HepG2 (cell line): ENCODE results near the gene OIT3. TPM values are rescaled to one million over a fixed set of nuclear protein-coding genes. Genes with fewer than 3 reads are reported as not detected.

Source experiments
- ATAC-seq: fragments of 200-7000 bp; cut with Tn5 transposase; 3 replicates; pipeline ENCODE4 v1.9.1; 2020; ENCODE audit warnings: mild to moderate bottlenecking, moderate library complexity
- BruUV-seq: library from RNA; stranded (reverse); fragments of 400-500 nt; replicated peaks from 2 replicates; lab custom pipeline; 2021; lab: Mats Ljungman, UMichigan
- CTCF ChIA-PET: fragments of 300-600 bp; formaldehyde crosslinking; extraction: SDS; loops from one replicate; lab custom pipeline; 2021; ENCODE audit warnings: low total read pairs, inconsistent platforms, low intra/inter-chr PET ratio; lab: Yijun Ruan, JAX
- POLR2A ChIA-PET: fragments of 350-600 bp; sonication (Branson Sonifier 250); formaldehyde crosslinking; loops from one replicate; lab custom pipeline; 2020; ENCODE audit warnings: antibody characterized with exemption, inconsistent platforms; lab: Yijun Ruan, JAX
- DNase-seq: peaks from one replicate; pipeline ENCODE4 v3.0.0-alpha.2; 2015; ENCODE audit warnings: low spot score
- FAIRE-seq: peaks from 3 replicates; lab custom pipeline; 2011; peaks lifted over from hg19 to GRCh38; lab: Jason Lieb, UNC
- H2AFZ ChIP-seq: one replicate; pipeline ENCODE4 v1.6.1; 2011; ENCODE audit warnings: low read length, inconsistent platforms
- H3K27ac ChIP-seq: fragments of 300-600 bp; 3 replicates; pipeline ENCODE4 v1.8.0; 2011; ENCODE audit warnings: mixed run types, mild to moderate bottlenecking, mixed read lengths, low read length, inconsistent platforms; ENCODE audit not compliant: insufficient read depth; ENCODE audit errors: extremely low read length
- H3K27me3 ChIP-seq, 2 experiments: fragments of 200-600 bp in 1 of 2; 2 replicates in 1 of 2; 3 replicates in 1 of 2; pipeline versions ENCODE4 v1.6.0 to v1.8.0; 2011; ENCODE audit warnings: low read length in 2 of 2, mild to moderate bottlenecking in 2 of 2, moderate library complexity in 2 of 2, inconsistent platforms in 1 of 2; ENCODE audit not compliant: insufficient read depth in 2 of 2, control insufficient read depth in 1 of 2
- H3K36me3 ChIP-seq, 2 experiments: fragments of 200-600 bp in 1 of 2; replicated peaks in 1 of 2; 2 replicates in 1 of 2; 3 replicates in 1 of 2; pipeline versions ENCODE4 v1.5.1 to v1.8.0; 2011; ENCODE audit warnings: low read length in 2 of 2, inconsistent platforms in 1 of 2; ENCODE audit not compliant: insufficient read depth in 2 of 2, control insufficient read depth in 1 of 2
- H3K4me1 ChIP-seq: 2 replicates; pipeline ENCODE4 v1.5.1; 2012; ENCODE audit warnings: low read length, inconsistent platforms; ENCODE audit not compliant: insufficient read depth
- H3K4me2 ChIP-seq: 2 replicates; pipeline ENCODE4 v1.6.0; 2011; ENCODE audit warnings: low read depth, low read length, inconsistent platforms
- H3K4me3 ChIP-seq, 3 experiments: fragments of 200-600 bp in 1 of 3; sonication (generic), shearing (Covaris generic) in 1 of 3; replicated peaks in 1 of 3; 2 replicates each; pipeline ENCODE4 v1.5.1; 2011 to 2016; ENCODE audit warnings: low read length in 3 of 3, inconsistent platforms in 2 of 3, low read depth in 2 of 3, mild to moderate bottlenecking in 2 of 3, control low read depth in 1 of 3, mixed read lengths in 1 of 3; ENCODE audit not compliant: insufficient read depth in 1 of 3
- H3K79me2 ChIP-seq: one replicate; pipeline ENCODE4 v1.6.1; 2011; ENCODE audit warnings: low read length, inconsistent platforms; ENCODE audit not compliant: insufficient read depth
- H3K9ac ChIP-seq: 2 replicates; pipeline ENCODE4 v1.6.0; 2011; ENCODE audit warnings: mild to moderate bottlenecking, low read depth, low read length, inconsistent platforms; ENCODE audit not compliant: insufficient read depth
- H3K9me3 ChIP-seq: 2 replicates; pipeline ENCODE4 v1.5.1; 2012; ENCODE audit warnings: mild to moderate bottlenecking, low read length
- H4K20me1 ChIP-seq: 2 replicates; pipeline ENCODE4 v1.6.0; 2011; ENCODE audit warnings: inconsistent platforms, mild to moderate bottlenecking, low read length, moderate library complexity; ENCODE audit not compliant: insufficient read depth
- ELF1 ChIP-seq: sonication (generic); formaldehyde crosslinking; IDR thresholded peaks from 2 replicates; pipeline ENCODE4 v1.4.0; 2020; ENCODE audit warnings: missing genetic modification reagents
- ELF4 ChIP-seq: sonication (generic); formaldehyde crosslinking; IDR thresholded peaks from 2 replicates; pipeline ENCODE4 v1.5.0; 2020; ENCODE audit warnings: missing genetic modification reagents, mild to moderate bottlenecking, moderate library complexity, borderline replicate concordance
- GATAD2A ChIP-seq: IDR thresholded peaks from 2 replicates; pipeline ENCODE4 v1.6.1; 2016
- HNRNPLL ChIP-seq: fragments of 200-400 bp; formaldehyde crosslinking; IDR thresholded peaks from 2 replicates; pipeline ENCODE4 v1.6.1; 2017; ENCODE audit warnings: mild to moderate bottlenecking, low read depth, low read length; ENCODE audit not compliant: poor library complexity, severe bottlenecking
- MAZ ChIP-seq, 2 experiments: sonication (generic) in 1 of 2; formaldehyde crosslinking in 1 of 2; IDR thresholded peaks; 2 replicates each; pipeline versions ENCODE4 v1.5.0 to v1.6.1; 2012 to 2020; ENCODE audit warnings: low read depth in 2 of 2, mild to moderate bottlenecking in 2 of 2, borderline replicate concordance in 1 of 2, improper control_type of control experiment in 1 of 2, low read length in 1 of 2, missing genetic modification reagents in 1 of 2, moderate library complexity in 1 of 2
- SOX6 ChIP-seq, 2 experiments: fragments of 450-650 bp in 1 of 2; sonication (generic) in 1 of 2; formaldehyde crosslinking in 1 of 2; IDR thresholded peaks; 2 replicates each; pipeline versions ENCODE4 v1.4.0 to v1.6.1; 2017 to 2020; ENCODE audit warnings: antibody characterized with exemption in 1 of 2, mild to moderate bottlenecking in 1 of 2, missing genetic modification reagents in 1 of 2
- WGBS: methylation state at CpG from one replicate; pipeline ENCODE4 v1.1.6; 2017; ENCODE audit warnings: low lambda C conversion rate; 5-methylcytosine and 5-hydroxymethylcytosine counted together
- in situ Hi-C: cut with HindIII; loops from 2 replicates; pipeline ENCODE4 v1.10.0; 2017; ENCODE audit warnings: low pct_unique_long_range_greater_than_20kb; ENCODE audit not compliant: extremely low pct_ligation_motif_present
- intact Hi-C: fragments of 100-400 bp; cut with micrococcal nuclease; formaldehyde crosslinking; loops from one replicate; pipeline ENCODE4 v1.10.0; 2022; ENCODE audit not compliant: unreplicated experiment
- polyA plus RNA-seq, 8 experiments: library from polyadenylated mRNA; depleted of rRNA in 3 of 8; stranded (reverse) in 7 of 8; unstranded in 1 of 8; fragments of >200 nt; fragmentation: Illumina TruSeq in 4 of 8; extraction: Trizol in 4 of 8; gene quantifications; 2 replicates each; pipeline versions ENCODE4 v1.2.1 to v1.2.3, GENCODE V29; 2011 to 2016; ENCODE audit warnings: low read depth in 4 of 8, missing spikeins in 1 of 8, mixed read lengths in 1 of 8; ENCODE audit not compliant: insufficient read depth in 1 of 8
- total RNA-seq, 5 experiments: library from RNA; depleted of rRNA; stranded (reverse); fragments of >200 nt; fragmentation: Illumina TruSeq; extraction: Trizol; gene quantifications; 2 replicates each; pipeline ENCODE4 v1.2.3, GENCODE V29; 2016; ENCODE audit warnings: low read depth in 1 of 5
- TF ChIP-seq, protein P1 (sequence below): sonication (generic); formaldehyde crosslinking; IDR thresholded peaks from 2 replicates; pipeline ENCODE4 v1.5.0; 2020; ENCODE audit warnings: missing genetic modification reagents
- TF ChIP-seq, protein P2 (sequence below): sonication (generic); formaldehyde crosslinking; IDR thresholded peaks from 2 replicates; pipeline ENCODE4 v1.4.0; 2020; ENCODE audit warnings: mild to moderate bottlenecking, missing genetic modification reagents
- TF ChIP-seq, protein P3 (sequence below): sonication (generic); formaldehyde crosslinking; IDR thresholded peaks from 2 replicates; pipeline ENCODE4 v1.8.0; 2022; ENCODE audit warnings: mild to moderate bottlenecking, missing genetic modification reagents; ENCODE audit not compliant: insufficient replicate concordance
- TF ChIP-seq, protein P4 (sequence below): IDR thresholded peaks from 2 replicates; pipeline ENCODE4 v1.6.1; 2012; ENCODE audit warnings: inconsistent platforms

Gene OIT3
- total and polyA plus RNA-seq, 2 of the 13 experiments (the other 11 are each of a cell fraction or from before 2014, with no cell fraction given): not detected

DNA sequence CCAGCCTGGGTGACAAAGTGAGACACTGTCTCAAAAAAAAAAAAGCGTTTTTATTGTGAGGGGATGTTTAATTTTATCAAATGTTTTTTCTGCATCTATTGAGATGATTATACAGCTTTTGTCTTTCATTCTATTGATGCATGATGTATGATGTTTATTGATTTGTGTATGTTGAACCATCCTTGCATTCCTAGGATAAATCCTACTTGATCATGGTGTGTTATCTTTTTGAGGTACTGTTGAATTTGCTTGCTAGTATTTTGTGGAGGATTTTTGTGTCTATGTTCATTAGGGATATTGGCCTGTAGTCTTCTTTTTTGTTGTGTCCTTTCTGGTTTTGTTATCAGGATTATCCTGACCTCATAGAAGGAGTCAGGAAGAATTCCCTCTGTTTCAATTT is 83.3 kb downstream of the OIT3 start:
- DNase-seq: no peak
- Histone ChIP-seq H2AFZ (no peak overlapping the region), H3K4me2 (no peak overlapping the region), H3K27me3 (no peaks in the 10 kb centered on the region; a peak in 1 of 5 replicates), H3K79me2 (no peaks in the 10 kb centered on the region), H3K36me3 (no peaks in the 10 kb centered on the region), H3K9me3 (peaks cover 49% of the 10 kb centered on the region), H3K9ac (no peak overlapping the region), H3K4me3 (no peak overlapping the region), H3K4me1 (peaks cover 2% of the 10 kb centered on the region; the same call in 1 of the 2 replicates), H4K20me1 (no peaks in the 10 kb centered on the region), H3K27ac (no peak overlapping the region)
- ATAC-seq: no peak
- in situ Hi-C loops (no loop called here), intact Hi-C loops (no loop called here)
- ChIA-PET CTCF (no interaction called here), POLR2A (no interaction called here)
- TF ChIP-seq, protein P1, sequence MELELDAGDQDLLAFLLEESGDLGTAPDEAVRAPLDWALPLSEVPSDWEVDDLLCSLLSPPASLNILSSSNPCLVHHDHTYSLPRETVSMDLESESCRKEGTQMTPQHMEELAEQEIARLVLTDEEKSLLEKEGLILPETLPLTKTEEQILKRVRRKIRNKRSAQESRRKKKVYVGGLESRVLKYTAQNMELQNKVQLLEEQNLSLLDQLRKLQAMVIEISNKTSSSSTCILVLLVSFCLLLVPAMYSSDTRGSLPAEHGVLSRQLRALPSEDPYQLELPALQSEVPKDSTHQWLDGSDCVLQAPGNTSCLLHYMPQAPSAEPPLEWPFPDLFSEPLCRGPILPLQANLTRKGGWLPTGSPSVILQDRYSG: no peak
- TF ChIP-seq SOX6 (IDR thresholded peaks at IDR 0.05): no peak
- no peak for TF ChIP-seq SOX6 (CRISPR knock-in tag; IDR thresholded peaks at IDR 0.05)
- no peak for TF ChIP-seq HNRNPLL
- TF ChIP-seq ELF4: no peak
- TF ChIP-seq ELF1 (CRISPR knock-in tag): no peak
- TF ChIP-seq, protein P2, sequence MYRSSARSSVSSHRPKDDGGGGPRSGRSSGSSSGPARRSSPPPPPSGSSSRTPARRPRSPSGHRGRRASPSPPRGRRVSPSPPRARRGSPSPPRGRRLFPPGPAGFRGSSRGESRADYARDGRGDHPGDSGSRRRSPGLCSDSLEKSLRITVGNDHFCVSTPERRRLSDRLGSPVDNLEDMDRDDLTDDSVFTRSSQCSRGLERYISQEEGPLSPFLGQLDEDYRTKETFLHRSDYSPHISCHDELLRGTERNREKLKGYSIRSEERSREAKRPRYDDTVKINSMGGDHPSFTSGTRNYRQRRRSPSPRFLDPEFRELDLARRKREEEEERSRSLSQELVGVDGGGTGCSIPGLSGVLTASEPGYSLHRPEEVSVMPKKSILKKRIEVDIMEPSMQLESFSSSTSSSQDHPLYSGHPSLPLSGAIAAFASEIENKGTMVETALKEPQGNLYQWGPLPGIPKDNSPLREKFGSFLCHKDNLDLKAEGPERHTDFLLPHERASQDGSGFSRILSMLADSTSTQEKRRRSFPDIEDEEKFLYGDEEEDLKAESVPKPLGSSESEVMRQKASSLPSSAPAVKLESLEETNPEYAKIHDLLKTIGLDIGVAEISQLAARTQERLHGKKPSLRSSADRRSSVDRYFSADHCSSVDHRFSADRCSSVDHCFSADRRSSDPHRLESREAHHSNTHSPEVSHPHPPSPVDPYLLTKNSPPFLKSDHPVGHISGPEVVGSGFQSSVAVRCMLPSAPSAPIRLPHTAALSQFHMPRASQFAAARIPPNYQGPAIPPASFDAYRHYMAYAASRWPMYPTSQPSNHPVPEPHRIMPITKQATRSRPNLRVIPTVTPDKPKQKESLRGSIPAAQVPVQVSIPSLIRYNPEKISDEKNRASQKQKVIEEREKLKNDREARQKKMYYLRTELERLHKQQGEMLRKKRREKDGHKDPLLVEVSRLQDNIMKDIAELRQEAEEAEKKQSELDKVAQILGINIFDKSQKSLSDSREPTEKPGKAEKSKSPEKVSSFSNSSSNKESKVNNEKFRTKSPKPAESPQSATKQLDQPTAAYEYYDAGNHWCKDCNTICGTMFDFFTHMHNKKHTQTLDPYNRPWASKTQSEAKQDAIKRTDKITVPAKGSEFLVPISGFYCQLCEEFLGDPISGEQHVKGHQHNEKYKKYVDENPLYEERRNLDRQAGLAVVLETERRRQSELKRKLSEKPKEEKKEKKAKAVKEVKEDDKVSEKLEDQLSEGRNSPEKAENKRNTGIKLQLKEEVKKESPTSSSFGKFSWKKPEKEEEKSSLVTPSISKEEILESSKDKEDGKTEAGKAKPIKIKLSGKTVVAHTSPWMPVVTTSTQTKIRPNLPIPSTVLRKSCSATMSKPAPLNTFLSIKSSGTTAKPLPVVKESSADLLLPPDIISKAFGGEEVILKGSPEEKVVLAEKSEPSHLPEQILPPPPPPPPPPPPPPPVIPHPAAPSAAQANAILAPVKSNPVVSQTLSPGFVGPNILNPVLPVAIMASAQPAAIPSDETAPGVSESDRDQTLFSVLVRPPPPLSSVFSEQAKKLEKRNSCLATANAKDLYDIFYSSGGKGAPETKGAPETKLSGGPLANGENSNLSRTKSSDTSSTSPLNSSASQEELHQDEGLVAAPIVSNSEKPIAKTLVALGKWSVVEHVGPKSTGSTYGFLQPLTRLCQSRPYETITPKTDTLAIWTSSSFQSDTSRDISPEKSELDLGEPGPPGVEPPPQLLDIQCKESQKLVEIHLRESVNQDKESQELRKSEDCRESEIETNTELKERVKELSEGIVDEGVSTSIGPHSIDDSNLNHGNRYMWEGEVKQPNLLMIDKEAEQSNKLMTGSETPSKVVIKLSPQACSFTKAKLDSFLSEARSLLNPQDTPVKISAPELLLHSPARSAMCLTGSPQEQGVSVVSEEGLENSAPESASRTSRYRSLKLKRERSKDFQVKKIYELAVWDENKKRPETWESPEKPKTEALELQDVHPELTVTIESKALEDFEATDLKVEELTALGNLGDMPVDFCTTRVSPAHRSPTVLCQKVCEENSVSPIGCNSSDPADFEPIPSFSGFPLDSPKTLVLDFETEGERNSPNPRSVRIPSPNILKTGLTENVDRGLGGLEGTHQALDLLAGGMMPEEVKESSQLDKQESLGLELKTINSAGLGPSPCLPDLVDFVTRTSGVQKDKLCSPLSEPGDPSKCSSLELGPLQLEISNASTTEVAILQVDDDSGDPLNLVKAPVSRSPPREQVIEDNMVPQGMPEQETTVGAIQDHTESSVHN: no peak
- TF ChIP-seq, protein P3, sequence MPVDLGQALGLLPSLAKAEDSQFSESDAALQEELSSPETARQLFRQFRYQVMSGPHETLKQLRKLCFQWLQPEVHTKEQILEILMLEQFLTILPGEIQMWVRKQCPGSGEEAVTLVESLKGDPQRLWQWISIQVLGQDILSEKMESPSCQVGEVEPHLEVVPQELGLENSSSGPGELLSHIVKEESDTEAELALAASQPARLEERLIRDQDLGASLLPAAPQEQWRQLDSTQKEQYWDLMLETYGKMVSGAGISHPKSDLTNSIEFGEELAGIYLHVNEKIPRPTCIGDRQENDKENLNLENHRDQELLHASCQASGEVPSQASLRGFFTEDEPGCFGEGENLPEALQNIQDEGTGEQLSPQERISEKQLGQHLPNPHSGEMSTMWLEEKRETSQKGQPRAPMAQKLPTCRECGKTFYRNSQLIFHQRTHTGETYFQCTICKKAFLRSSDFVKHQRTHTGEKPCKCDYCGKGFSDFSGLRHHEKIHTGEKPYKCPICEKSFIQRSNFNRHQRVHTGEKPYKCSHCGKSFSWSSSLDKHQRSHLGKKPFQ (CRISPR knock-in tag): no peak
- no peak for TF ChIP-seq GATAD2A
- no peak for TF ChIP-seq MAZ (IDR thresholded peaks at IDR 0.05; ENCODE audit: borderline replicate concordance, low read depth, low read length)
- TF ChIP-seq MAZ (CRISPR knock-in tag; IDR thresholded peaks at IDR 0.05; ENCODE audit: low read depth): no peak
- TF ChIP-seq, protein P4, sequence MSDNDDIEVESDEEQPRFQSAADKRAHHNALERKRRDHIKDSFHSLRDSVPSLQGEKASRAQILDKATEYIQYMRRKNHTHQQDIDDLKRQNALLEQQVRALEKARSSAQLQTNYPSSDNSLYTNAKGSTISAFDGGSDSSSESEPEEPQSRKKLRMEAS: no peak
- FAIRE-seq: no peak
- WGBS: 0% methylated on average over 1 of the region's 1 CpG
- no TSS peak for BruUV-seq
